Prostate gland (tissue), 2 donors: Measurements from ENCODE around the gene DAPK1. TPM values are rescaled to one million over a fixed set of nuclear protein-coding genes. Genes with fewer than 3 reads are reported as not detected.

ENCODE experiments used
- DNase-seq: peaks from one replicate; pipeline ENCODE4 v3.0.0-alpha.2; 2019; ENCODE audit warnings: low spot score
- H3K27ac ChIP-seq, 2 donors: fragments of 200-600 bp; sonication (generic); 2 replicates each; pipeline ENCODE4 v1.5.1; 2017 to 2019
- H3K27me3 ChIP-seq: fragments of 200-600 bp; sonication (generic); replicated peaks from 2 replicates; pipeline ENCODE4 v1.5.1; 2019; ENCODE audit not compliant: insufficient read depth
- H3K36me3 ChIP-seq, 2 donors: fragments of 200-600 bp; sonication (generic); 1 replicate in 1 of 2; 2 replicates in 1 of 2; pipeline versions ENCODE4 v1.5.1 to v1.8.1; 2017 to 2019
- H3K4me1 ChIP-seq: fragments of 200-600 bp; sonication (generic); replicated peaks from 2 replicates; pipeline ENCODE4 v1.5.1; 2019
- H3K4me3 ChIP-seq, 2 donors: fragments of 200-600 bp; sonication (generic); 2 replicates each; pipeline ENCODE4 v1.5.1; 2017 to 2019
- H3K9me3 ChIP-seq: fragments of 200-600 bp; sonication (generic); 2 replicates; pipeline ENCODE4 v1.5.1; 2017
- CTCF ChIP-seq, 4 experiments: fragments of 200-600 bp in 2 of 4; fragments of 450-650 bp in 2 of 4; sonication (generic) in 2 of 4; IDR thresholded peaks; 1 replicate in 3 of 4; 2 replicates in 1 of 4; pipeline ENCODE4 v1.5.1; 2016 to 2019; ENCODE audit warnings: antibody characterized with exemption in 4 of 4, mild to moderate bottlenecking in 2 of 4, moderate library complexity in 2 of 4
- POLR2A ChIP-seq: fragments of 450-650 bp; IDR thresholded peaks from one replicate; pipeline ENCODE4 v1.6.1; 2016; ENCODE audit warnings: antibody characterized with exemption, mild to moderate bottlenecking
- POLR2AphosphoS5 ChIP-seq: sonication (generic); formaldehyde crosslinking; IDR thresholded peaks from one replicate; pipeline ENCODE4 v1.6.1; 2017; ENCODE audit warnings: antibody characterized with exemption
- WGBS: methylation state at CpG from one replicate; pipeline ENCODE4 v1.1.5; 2018; 5-methylcytosine and 5-hydroxymethylcytosine counted together
- intact Hi-C: fragments of 100-400 bp; cut with DNase I; formaldehyde crosslinking; loops from one replicate; pipeline ENCODE4 v1.14.2; 2022
- total RNA-seq, 2 donors: library from RNA; depleted of rRNA; stranded (reverse); fragments of >200 nt; gene quantifications; one replicate each; pipeline ENCODE4 v1.1.0, GENCODE V29; 2016

The DAPK1 gene
- total RNA-seq, 2 donors from 2014 or later = 13.9 to 39.1 TPM

GRCh38 chr9:87643107-87643650 lies 145.5 kb downstream of the DAPK1 start:
- no peak for DNase-seq
- no peak for TF ChIP-seq CTCF (IDR thresholded peaks at IDR 0.05)
- no peak for TF ChIP-seq POLR2AphosphoS5
- no peak for TF ChIP-seq POLR2A
- WGBS = 81% methylated on average over 9 of the region's 9 CpGs
- H3K27ac ChIP-seq = no peak overlapping the region
- peaks cover 3% of the 10 kb centered on the region for H3K4me1 ChIP-seq
- no peaks in the 10 kb centered on the region for H3K9me3 ChIP-seq
- no peaks in the 10 kb centered on the region for H3K27me3 ChIP-seq
- no peak overlapping the region for H3K4me3 ChIP-seq
- H3K36me3 ChIP-seq = no peaks in the 10 kb centered on the region
- intact Hi-C loops = no loop called here

GRCh38 chr9:87643778-87644570 lies 146.3 kb downstream of the DAPK1 start:
- Histone ChIP-seq H3K4me3 (no peak overlapping the region), H3K27ac (no peak overlapping the region), H3K9me3 (no peaks in the 10 kb centered on the region), H3K36me3 (no peaks in the 10 kb centered on the region), H3K27me3 (no peaks in the 10 kb centered on the region), H3K4me1 (peaks cover 3% of the 10 kb centered on the region)
- TF ChIP-seq POLR2AphosphoS5 (no peak), CTCF (IDR thresholded peaks at IDR 0.05) (no peak), POLR2A (no peak)
- WGBS = 83% methylated on average over 9 of the region's 9 CpGs
- intact Hi-C loops = no loop called here
- no peak for DNase-seq

GRCh38 chr9:87644659-87645058 lies 147.0 kb downstream of the DAPK1 start:
- Histone ChIP-seq H3K4me1 (peaks cover 3% of the 10 kb centered on the region), H3K9me3 (no peaks in the 10 kb centered on the region), H3K27me3 (no peaks in the 10 kb centered on the region), H3K27ac (no peak overlapping the region), H3K4me3 (no peak overlapping the region), H3K36me3 (no peaks in the 10 kb centered on the region)
- WGBS = 96% methylated on average over 1 of the region's 1 CpG
- intact Hi-C loops = no loop called here
- TF ChIP-seq POLR2A = no peak
- no peak for TF ChIP-seq POLR2AphosphoS5
- TF ChIP-seq CTCF (IDR thresholded peaks at IDR 0.05) = no peak
- no peak for DNase-seq

GRCh38 chr9:87646546-87646945 lies 148.9 kb downstream of the DAPK1 start:
- intact Hi-C loops = no loop called here
- no peaks in the 10 kb centered on the region for H3K9me3 ChIP-seq
- TF ChIP-seq POLR2A = no peak
- no peak for TF ChIP-seq CTCF (IDR thresholded peaks at IDR 0.05)
- TF ChIP-seq POLR2AphosphoS5 = no peak
- no peak overlapping the region for H3K27ac ChIP-seq
- H3K4me1 ChIP-seq = no peaks in the 10 kb centered on the region
- 76% methylated on average over 3 of the region's 3 CpGs for WGBS
- DNase-seq = no peak
- no peaks in the 10 kb centered on the region for H3K36me3 ChIP-seq
- H3K4me3 ChIP-seq = no peak overlapping the region
- no peaks in the 10 kb centered on the region for H3K27me3 ChIP-seq

- no peaks in the 10 kb centered on the region for H3K27me3 ChIP-seq
- DNase-seq = no peak
- H3K27ac ChIP-seq = no peak overlapping the region
- 87% methylated on average over 8 of the region's 8 CpGs for WGBS
- no peaks in the 10 kb centered on the region for H3K9me3 ChIP-seq
- intact Hi-C loops = no loop called here
- TF ChIP-seq POLR2A (no peak), CTCF (IDR thresholded peaks at IDR 0.05) (no peak), POLR2AphosphoS5 (no peak)
- no peaks in the 10 kb centered on the region for H3K36me3 ChIP-seq
- H3K4me1 ChIP-seq = no peaks in the 10 kb centered on the region
- no peak overlapping the region for H3K4me3 ChIP-seq
Measured at GRCh38 chr9:87647114-87647513, 149.4 kb downstream of the DAPK1 start.
